GM12801 (cell line): Measurements from ENCODE around the gene OASL.

ENCODE experiments used
- CTCF ChIP-seq: IDR thresholded peaks from one replicate; pipeline ENCODE4 v1.5.1; 2011; ENCODE audit warnings: control low read depth; ENCODE audit not compliant: insufficient read length; ENCODE audit errors: extremely low read depth

OASL gene

GRCh38 chr12:120970310-120970709 lies 68.7 kb downstream of the OASL start:
- TF ChIP-seq CTCF: no peak
